ENCODE measurements around the gene HSD17B7.
"Not testable (repeated sequence)": the region's sequence is repeated elsewhere in the genome, so short reads cannot be mapped to it uniquely, and the experiment has no call there.

Gene HSD17B7

DNA sequence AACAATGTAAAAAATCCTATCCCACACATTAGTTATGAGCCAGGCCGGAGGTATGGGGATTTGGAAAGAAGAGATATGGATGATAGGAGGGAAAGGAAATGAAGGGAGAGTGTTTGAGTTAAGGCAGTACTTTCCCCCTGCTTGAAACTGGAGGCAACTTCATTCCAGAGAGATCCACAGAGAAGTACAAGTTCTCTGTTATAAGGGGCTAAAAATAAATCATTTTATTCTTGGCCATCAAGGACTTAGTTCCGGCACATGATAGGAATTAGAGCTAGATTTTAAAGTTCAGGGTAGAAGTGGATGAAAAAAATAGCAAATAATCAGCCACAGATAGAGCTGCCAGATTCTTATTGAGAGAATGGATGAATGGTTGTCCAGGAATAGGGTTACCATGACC, 27.6 kb downstream of the HSD17B7 start:
- DNase-seq = not testable (repeated sequence)

GRCh38 chr1:162818666-162819065, 28.2 kb downstream of the HSD17B7 start:
- DNase-seq = not testable (repeated sequence)

GRCh38 chr1:162822391-162823200, 32.1 kb downstream of the HSD17B7 start:
- DNase-seq = peak; percentile 24

DNA sequence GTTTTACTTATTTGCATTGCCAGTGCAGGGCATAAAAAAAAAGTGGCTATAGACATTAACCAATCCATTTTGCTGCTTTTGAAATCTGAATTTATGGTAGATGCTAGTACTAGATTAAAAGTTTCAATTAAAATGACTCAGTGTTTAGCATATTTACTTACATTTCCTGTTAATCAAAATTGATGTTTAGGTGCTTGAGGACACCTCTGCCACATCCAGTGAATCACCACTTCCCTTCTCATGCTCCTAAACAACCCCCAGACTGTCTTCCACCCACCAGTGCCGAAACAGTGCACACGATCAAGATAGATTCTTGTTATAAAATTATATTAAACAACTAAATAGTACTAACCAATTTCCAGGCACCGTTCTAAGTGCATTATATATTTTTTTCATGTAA, 32.7 kb downstream of the HSD17B7 start:
- DNase-seq = peak; percentile 52

DNA sequence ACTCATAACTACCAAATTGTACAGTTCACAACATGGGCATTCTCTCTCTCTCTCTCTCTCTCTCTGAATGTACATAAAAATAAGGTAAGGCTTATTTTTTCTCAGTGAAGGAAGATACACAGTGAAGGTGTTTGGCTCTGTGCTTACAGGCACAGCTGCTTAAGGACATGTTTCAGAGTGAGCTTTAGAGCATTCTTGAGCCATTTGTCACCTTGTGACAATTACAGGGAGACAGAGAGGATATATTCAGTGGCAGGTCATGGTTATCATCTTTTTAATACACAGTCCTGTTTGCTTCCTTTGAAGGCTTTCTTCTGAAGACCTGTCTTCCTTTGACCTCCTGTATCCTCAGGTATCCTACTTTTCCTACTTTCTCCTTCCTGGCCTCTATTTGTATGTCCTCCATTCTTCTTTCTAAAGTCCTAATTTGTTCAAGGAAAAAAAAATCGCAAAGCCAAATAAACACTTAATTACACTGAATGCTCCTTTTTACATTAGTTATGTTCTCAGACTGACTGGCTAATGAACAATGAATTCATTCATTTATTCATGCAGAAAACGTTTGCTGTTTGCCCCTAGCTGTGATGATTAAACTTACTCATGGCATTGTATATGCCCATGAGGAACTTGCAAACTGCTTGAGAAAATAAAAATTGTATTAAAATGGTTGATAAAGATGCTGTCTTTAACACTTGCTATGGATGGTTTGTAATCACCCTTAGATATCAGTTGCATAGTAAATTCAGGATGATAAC, 33.4 kb downstream of the HSD17B7 start:
- DNase-seq = no peak

GRCh38 chr1:162829268-162829667, 38.8 kb downstream of the HSD17B7 start:
- DNase-seq = no peak

GRCh38 chr1:162832470-162832869, 42.0 kb downstream of the HSD17B7 start:
- DNase-seq = no peak

GRCh38 chr1:162835157-162835899, 44.8 kb downstream of the HSD17B7 start:
- peak; percentile 84 for DNase-seq

DNA sequence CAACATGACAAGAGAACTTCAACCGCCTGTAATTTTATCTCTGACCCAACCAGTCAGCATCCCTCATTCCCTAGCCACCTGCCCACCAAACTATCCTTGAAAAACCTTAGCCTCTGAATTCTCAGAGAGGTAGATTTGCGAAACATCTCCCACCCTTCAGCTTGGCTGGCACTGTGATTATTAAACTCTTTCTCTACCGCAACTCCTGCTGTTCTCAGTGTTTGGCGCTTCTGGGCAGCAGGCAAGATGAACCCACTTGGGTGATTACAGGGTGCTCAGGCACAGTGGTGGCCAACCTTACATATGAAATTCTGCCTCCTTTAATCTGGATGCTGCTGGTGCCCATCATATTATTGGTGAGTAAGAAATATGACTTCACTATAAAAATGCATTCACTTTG, 48.4 kb downstream of the HSD17B7 start:
- DNase-seq = no peak

DNA sequence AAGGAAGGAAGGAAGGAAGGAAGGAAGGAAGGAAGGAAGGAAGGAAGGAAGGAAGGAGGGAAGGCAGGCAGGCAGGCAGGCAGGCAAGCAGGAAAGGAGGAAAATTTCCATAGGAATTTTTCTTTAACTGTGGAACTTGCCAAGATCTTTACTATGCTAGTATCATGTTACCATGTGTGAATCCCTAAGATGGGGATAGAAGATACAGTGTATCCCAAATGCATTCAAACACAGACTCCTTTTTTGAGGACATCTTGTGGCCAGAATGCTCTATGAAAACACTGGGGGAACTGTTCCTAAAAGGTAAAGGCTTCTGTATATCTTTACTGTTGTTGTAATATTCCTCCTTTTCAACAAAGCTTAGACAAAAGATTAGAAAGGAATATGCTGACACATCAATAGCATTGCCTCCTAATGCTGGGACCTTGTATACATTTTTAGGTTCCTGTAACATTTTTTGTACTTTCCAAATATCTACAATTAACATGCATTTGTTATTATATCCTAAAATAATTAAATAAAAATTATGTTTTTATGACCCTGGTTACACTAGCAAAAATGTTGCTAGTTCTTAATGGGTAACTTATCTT, 49.8 kb downstream of the HSD17B7 start:
- no peak for DNase-seq

DNA sequence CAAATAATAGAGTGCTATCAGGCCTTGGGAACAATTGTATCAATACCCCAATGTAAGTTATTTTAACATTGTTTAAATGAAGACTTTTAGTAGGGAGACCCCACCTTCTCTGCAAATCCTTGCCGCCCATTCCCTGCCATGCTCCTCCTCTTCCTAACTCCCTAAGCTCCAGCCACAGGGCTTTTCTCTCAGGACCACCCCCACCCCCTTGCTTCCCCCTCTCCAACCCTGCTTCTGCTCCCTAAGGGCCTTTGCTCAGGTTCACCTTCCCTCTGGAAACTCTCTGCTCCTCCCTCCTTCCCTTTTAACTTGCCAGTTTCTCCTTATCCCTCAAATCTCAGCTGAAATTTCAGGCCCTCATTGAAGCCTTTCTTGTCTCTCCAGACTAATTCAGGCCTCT, 53.7 kb downstream of the HSD17B7 start:
- no peak for DNase-seq

- no peak for DNase-seq
Measured at GRCh38 chr1:162846256-162847212, 56.0 kb downstream of the HSD17B7 start.

- peak; percentile 82 for DNase-seq
Measured at GRCh38 chr1:162847839-162848453, 57.4 kb downstream of the HSD17B7 start.

DNA sequence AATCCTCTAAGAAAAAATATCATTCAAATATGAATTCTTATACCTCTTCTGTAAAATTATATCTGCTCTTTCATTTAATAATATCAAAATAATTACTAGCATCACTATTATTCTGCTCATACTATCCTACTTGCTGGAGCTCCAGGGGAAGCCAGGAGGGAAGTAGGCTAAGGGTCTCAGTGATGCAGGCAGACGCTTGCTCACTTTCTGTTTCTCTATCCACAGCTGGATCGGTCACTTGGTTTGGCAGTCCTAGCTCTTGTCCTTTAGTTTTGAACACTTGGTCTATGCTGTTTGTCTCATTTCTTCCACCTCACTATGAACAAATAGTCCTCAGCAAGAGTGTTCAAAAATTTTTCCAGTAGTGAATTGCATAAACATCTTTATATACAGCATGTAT, 59.2 kb downstream of the HSD17B7 start:
- no peak for DNase-seq

DNA sequence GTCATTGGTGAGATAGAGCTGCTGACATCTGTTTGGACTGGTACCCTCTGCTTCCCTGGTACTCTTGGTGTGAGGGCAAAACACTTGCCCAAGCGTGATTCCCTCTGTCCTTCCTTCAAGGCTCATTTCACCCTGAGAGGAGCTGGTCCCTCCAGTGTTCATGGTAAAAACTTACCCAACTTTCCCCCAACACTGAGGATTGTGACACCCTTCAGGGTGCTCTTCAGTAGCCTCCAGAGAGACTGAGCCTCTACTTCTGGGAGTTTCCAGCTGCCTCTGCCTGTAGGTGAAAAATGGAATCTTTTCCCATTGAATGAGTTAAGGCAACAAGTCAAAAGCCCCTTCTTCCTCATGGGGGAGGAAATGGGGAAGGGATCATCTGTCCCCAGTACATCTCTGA, 60.8 kb downstream of the HSD17B7 start:
- DNase-seq = no peak

DNA sequence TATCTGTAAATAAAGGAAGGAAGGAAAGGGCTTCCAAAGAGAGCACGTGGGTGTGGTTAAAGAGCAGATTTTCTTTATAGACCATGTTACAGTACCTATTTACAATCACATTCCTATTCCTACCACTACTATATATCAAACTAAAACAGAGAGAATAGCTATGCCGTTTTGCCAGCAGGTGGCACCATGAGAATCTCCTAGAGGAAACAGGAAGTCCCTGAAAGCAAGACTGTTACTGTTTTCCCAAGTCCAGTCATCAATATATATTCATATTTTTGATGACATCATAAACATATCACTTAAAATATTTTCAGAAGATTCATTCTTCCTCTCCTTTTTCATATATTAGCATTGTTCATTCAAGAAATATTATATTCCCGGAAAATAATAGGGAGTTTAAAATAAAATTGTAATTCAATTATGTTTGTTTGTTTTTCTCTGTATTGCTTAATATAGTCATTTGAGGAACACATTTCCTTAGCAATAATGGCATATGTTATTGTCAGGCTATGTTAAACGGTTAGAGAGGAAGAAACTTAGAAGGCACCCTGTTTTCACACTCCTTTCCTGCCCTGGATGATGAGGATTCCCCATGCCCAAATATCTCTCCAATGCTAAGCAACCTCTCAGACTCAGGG, 63.9 kb downstream of the HSD17B7 start:
- peak; percentile 69 for DNase-seq

GRCh38 chr1:162855461-162856150, 65.1 kb downstream of the HSD17B7 start:
- no peak for DNase-seq

GRCh38 chr1:162856260-162856659, 65.8 kb downstream of the HSD17B7 start:
- DNase-seq = no peak

GRCh38 chr1:162857850-162858249, 67.3 kb downstream of the HSD17B7 start:
- no peak for DNase-seq

GRCh38 chr1:162859191-162859590, 68.7 kb downstream of the HSD17B7 start:
- DNase-seq = no peak
